Caco-2 (cell line): ENCODE data around the gene TRIO. TPM values are rescaled to one million over a fixed set of nuclear protein-coding genes. Genes with fewer than 3 reads are reported as not detected.
"Not testable (repeated sequence)": the region's sequence is repeated elsewhere in the genome, so short reads cannot be mapped to it uniquely, and the experiment has no call there.

Experiments used
- BruUV-seq: library from RNA; stranded (reverse); fragments of 400-500 nt; replicated peaks from 2 replicates; lab custom pipeline; 2021; lab: Mats Ljungman, UMichigan
- CTCF ChIA-PET: fragments of 300-600 bp; sonication (Branson Sonifier 250); formaldehyde crosslinking; loops from one replicate; lab custom pipeline; 2022; ENCODE audit warnings: antibody characterized with exemption; lab: Charles Lee
- POLR2A ChIA-PET: fragments of 300-600 bp; sonication (Branson Sonifier 250); formaldehyde crosslinking; loops from one replicate; lab custom pipeline; 2022; ENCODE audit warnings: antibody characterized with exemption; lab: Charles Lee
- DNase-seq, 2 experiments: peaks; one replicate each; pipeline versions ENCODE4 v3.0.0 to v3.0.0-alpha.2; 2020 to 2022
- H3K27me3 ChIP-seq: replicated peaks from 2 replicates; pipeline ENCODE4 v1.6.0; 2011; ENCODE audit warnings: low read length; ENCODE audit not compliant: control insufficient read depth, insufficient read depth
- H3K36me3 ChIP-seq: 2 replicates; pipeline ENCODE4 v1.5.1; 2011; ENCODE audit warnings: low read length; ENCODE audit not compliant: control insufficient read depth, insufficient read depth
- H3K4me1 ChIP-seq: fragments of 250-450 bp; sonication (Bioruptor Pico); 2 replicates; pipeline ENCODE4 v1.5.1; 2020; ENCODE audit warnings: mild to moderate bottlenecking
- H3K4me3 ChIP-seq: 2 replicates; pipeline ENCODE4 v1.5.1; 2011; ENCODE audit warnings: low read depth, mild to moderate bottlenecking, control low read depth, low read length
- H3K9me3 ChIP-seq: fragments of 250-450 bp; sonication (Bioruptor Pico); 2 replicates; pipeline ENCODE4 v1.5.1; 2020; ENCODE audit warnings: mild to moderate bottlenecking, moderate library complexity
- H3K27ac Mint-ChIP-seq: one replicate; pipeline ENCODE4 v1.8.0; 2022; ENCODE audit warnings: mixed read lengths; ENCODE audit not compliant: unreplicated experiment
- H3K27me3 Mint-ChIP-seq: one replicate; pipeline ENCODE4 v1.8.0; 2022; ENCODE audit warnings: mixed read lengths; ENCODE audit not compliant: insufficient read depth, unreplicated experiment
- H3K36me3 Mint-ChIP-seq: one replicate; pipeline ENCODE4 v1.8.0; 2022; ENCODE audit warnings: mild to moderate bottlenecking, mixed read lengths; ENCODE audit not compliant: insufficient read depth, unreplicated experiment
- H3K4me1 Mint-ChIP-seq: one replicate; pipeline ENCODE4 v1.8.0; 2022; ENCODE audit warnings: low read depth, mixed read lengths; ENCODE audit not compliant: unreplicated experiment
- H3K4me3 Mint-ChIP-seq: one replicate; pipeline ENCODE4 v1.8.0; 2022; ENCODE audit warnings: mild to moderate bottlenecking, moderate library complexity, mixed read lengths; ENCODE audit not compliant: unreplicated experiment
- H3K9me3 Mint-ChIP-seq: one replicate; pipeline ENCODE4 v1.8.0; 2022; ENCODE audit warnings: mixed read lengths; ENCODE audit not compliant: unreplicated experiment
- CTCF ChIP-seq, 2 experiments: fragments of 200-600 bp in 1 of 2; IDR thresholded peaks; 1 replicate in 1 of 2; 2 replicates in 1 of 2; pipeline versions ENCODE4 v1.5.1 to v1.8.0; 2011 to 2022; ENCODE audit warnings: antibody characterized with exemption in 1 of 2, control low read depth in 1 of 2, inconsistent platforms in 1 of 2, low read depth in 1 of 2, low read length in 1 of 2, mild to moderate bottlenecking in 1 of 2, moderate library complexity in 1 of 2; ENCODE audit not compliant: insufficient read depth in 1 of 2, severe bottlenecking in 1 of 2, unreplicated experiment in 1 of 2
- intact Hi-C: fragments of 100-400 bp; cut with micrococcal nuclease; formaldehyde crosslinking; loops from one replicate; pipeline ENCODE4 v1.10.0; 2022; ENCODE audit not compliant: unreplicated experiment
- total RNA-seq: library from RNA; stranded (reverse); gene quantifications from 2 replicates; pipeline ENCODE4 v1.2.3, GENCODE V29; 2022

TRIO gene
- total RNA-seq, 1 experiment from 2014 or later: 92.0 TPM

GRCh38 chr5:14388741-14389140, 245.6 kb downstream of the TRIO start:
- ChIA-PET CTCF (no interaction called here), POLR2A (no interaction called here)
- no peak for TF ChIP-seq CTCF (IDR thresholded peaks at IDR 0.05; ENCODE audit: insufficient read depth in 1 of 2, low read depth in 1 of 2, low read length in 1 of 2, severe bottlenecking in 1 of 2, unreplicated experiment in 1 of 2)
- Histone ChIP-seq H3K4me3 (no peak overlapping the region), H3K4me1 (no peaks in the 10 kb centered on the region), H3K36me3 (no peaks in the 10 kb centered on the region; the same call in 1 of the 2 replicates), H3K27me3 (no peaks in the 10 kb centered on the region), H3K9me3 (no peaks in the 10 kb centered on the region)
- intact Hi-C loops: no loop called here
- BruUV-seq: no TSS peak
- no peak for DNase-seq
- H3K9me3 Mint-ChIP-seq: no peaks in the 10 kb centered on the region
- H3K27me3 Mint-ChIP-seq: no peaks in the 10 kb centered on the region
- H3K36me3 Mint-ChIP-seq: peaks cover 81% of the 10 kb centered on the region
- H3K4me3 Mint-ChIP-seq: no peak overlapping the region
- H3K27ac Mint-ChIP-seq: no peak overlapping the region
- H3K4me1 Mint-ChIP-seq: no peaks in the 10 kb centered on the region

GRCh38 chr5:14392552-14392951, 249.4 kb downstream of the TRIO start:
- H3K27ac Mint-ChIP-seq, H3K4me1 ChIP-seq, intact Hi-C loops, H3K27me3 Mint-ChIP-seq, CTCF ChIA-PET, H3K27me3 ChIP-seq, DNase-seq, H3K9me3 Mint-ChIP-seq, H3K4me3 ChIP-seq, H3K4me3 Mint-ChIP-seq, POLR2A ChIA-PET, H3K4me1 Mint-ChIP-seq, BruUV-seq, H3K9me3 ChIP-seq, H3K36me3 ChIP-seq: not testable (repeated sequence)
- peaks cover 75% of the 10 kb centered on the region for H3K36me3 Mint-ChIP-seq

GRCh38 chr5:14394365-14394764, 251.2 kb downstream of the TRIO start:
- no TSS peak for BruUV-seq
- no peak for TF ChIP-seq CTCF (IDR thresholded peaks at IDR 0.05; ENCODE audit: insufficient read depth in 1 of 2, low read depth in 1 of 2, low read length in 1 of 2, severe bottlenecking in 1 of 2, unreplicated experiment in 1 of 2)
- Histone ChIP-seq H3K9me3 (no peaks in the 10 kb centered on the region), H3K4me1 (no peaks in the 10 kb centered on the region), H3K27me3 (no peaks in the 10 kb centered on the region), H3K4me3 (no peak overlapping the region), H3K36me3 (peaks cover 2% of the 10 kb centered on the region)
- Mint-ChIP-seq H3K27me3 (no peaks in the 10 kb centered on the region), H3K4me1 (no peaks in the 10 kb centered on the region), H3K9me3 (no peaks in the 10 kb centered on the region), H3K4me3 (no peak overlapping the region), H3K27ac (no peak overlapping the region), H3K36me3 (peaks cover 67% of the 10 kb centered on the region)
- POLR2A ChIA-PET: no interaction called here
- intact Hi-C loops: no loop called here
- DNase-seq: no peak
- CTCF ChIA-PET: no interaction called here

GRCh38 chr5:14395411-14395810, 252.3 kb downstream of the TRIO start:
- H3K36me3 ChIP-seq: peaks cover 2% of the 10 kb centered on the region
- CTCF ChIA-PET: interaction anchor here (1.6 kb wide), 1 partner anchor 253 kb away, joined by 7 read pairs; no protein-coding TSS in a partner anchor
- DNase-seq: no peak
- no peaks in the 10 kb centered on the region for H3K9me3 Mint-ChIP-seq
- no peak for TF ChIP-seq CTCF (IDR thresholded peaks at IDR 0.05; ENCODE audit: insufficient read depth in 1 of 2, low read depth in 1 of 2, low read length in 1 of 2, severe bottlenecking in 1 of 2, unreplicated experiment in 1 of 2)
- POLR2A ChIA-PET: interaction anchor here (0.6 kb wide), 1 partner anchor 1285 kb away, joined by 7 read pairs; no protein-coding TSS in a partner anchor
- intact Hi-C loops: no loop called here
- no peak overlapping the region for H3K4me3 Mint-ChIP-seq
- no peaks in the 10 kb centered on the region for H3K27me3 Mint-ChIP-seq
- no TSS peak for BruUV-seq
- no peaks in the 10 kb centered on the region for H3K27me3 ChIP-seq
- no peaks in the 10 kb centered on the region for H3K9me3 ChIP-seq
- H3K36me3 Mint-ChIP-seq: peaks cover 61% of the 10 kb centered on the region
- H3K4me1 ChIP-seq: no peaks in the 10 kb centered on the region
- no peaks in the 10 kb centered on the region for H3K4me1 Mint-ChIP-seq
- no peak overlapping the region for H3K4me3 ChIP-seq
- no peak overlapping the region for H3K27ac Mint-ChIP-seq
